ENCODE measurements around the gene SHROOM3.

SHROOM3 gene

DNA sequence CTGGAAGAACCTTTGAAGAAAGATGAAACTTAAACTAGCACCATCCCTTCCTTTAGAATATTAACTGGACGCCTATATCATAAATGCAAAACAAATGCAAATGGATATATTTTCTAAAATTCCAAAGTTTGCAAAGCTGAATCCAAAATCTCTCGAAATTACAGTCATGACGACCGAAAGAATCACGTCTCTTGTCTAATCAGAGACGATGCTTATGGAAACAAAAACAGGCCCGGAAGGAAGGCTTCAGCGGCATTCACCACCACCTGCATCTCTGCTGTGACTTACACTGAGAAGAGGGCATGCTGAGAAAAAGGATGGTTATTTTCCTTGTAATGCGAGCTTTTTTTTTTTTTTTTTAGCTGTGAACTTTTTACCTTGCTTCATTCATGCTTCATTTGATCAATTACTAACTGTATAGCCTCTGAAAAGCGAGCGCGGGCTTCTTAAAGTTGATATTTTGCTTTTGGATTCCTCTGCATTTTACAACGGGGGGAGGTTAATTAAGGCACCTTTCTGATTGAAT lies 253.7 kb downstream of the SHROOM3 start:
- H3K4me3 ChIP-seq (ENCODE audit: control insufficient read depth, low read depth, low read length), result peak overlapping the region; percentile 34
- no peak for TF ChIP-seq CTCF (conservative IDR thresholded peaks at IDR 0.05; ENCODE audit: control insufficient read depth, insufficient read depth, low read depth, low read length)
- DNase-seq (ENCODE audit: low read depth), result no peak

- peak overlapping the region; percentile 50 for H3K4me3 ChIP-seq (ENCODE audit: control insufficient read depth, low read depth, low read length)
- no peak for DNase-seq (ENCODE audit: low read depth)
- no peak for TF ChIP-seq CTCF (conservative IDR thresholded peaks at IDR 0.05; ENCODE audit: control insufficient read depth, insufficient read depth, low read depth, low read length)
Observed at GRCh38 chr4:76689145-76689817, 254.3 kb downstream of the SHROOM3 start.

- DNase-seq (ENCODE audit: low read depth), result no peak
- no peak for TF ChIP-seq CTCF (conservative IDR thresholded peaks at IDR 0.05; ENCODE audit: control insufficient read depth, insufficient read depth, low read depth, low read length)
- H3K4me3 ChIP-seq (ENCODE audit: control insufficient read depth, low read depth, low read length), result peak overlapping the region; percentile 50
Observed at GRCh38 chr4:76690011-76690905, 255.2 kb downstream of the SHROOM3 start.

- no peak overlapping the region for H3K4me3 ChIP-seq (ENCODE audit: control insufficient read depth, low read depth, low read length)
- TF ChIP-seq CTCF (conservative IDR thresholded peaks at IDR 0.05; ENCODE audit: control insufficient read depth, insufficient read depth, low read depth, low read length), result no peak
- no peak for DNase-seq (ENCODE audit: low read depth)
Observed at GRCh38 chr4:76690906-76691275, 255.9 kb downstream of the SHROOM3 start.

DNA sequence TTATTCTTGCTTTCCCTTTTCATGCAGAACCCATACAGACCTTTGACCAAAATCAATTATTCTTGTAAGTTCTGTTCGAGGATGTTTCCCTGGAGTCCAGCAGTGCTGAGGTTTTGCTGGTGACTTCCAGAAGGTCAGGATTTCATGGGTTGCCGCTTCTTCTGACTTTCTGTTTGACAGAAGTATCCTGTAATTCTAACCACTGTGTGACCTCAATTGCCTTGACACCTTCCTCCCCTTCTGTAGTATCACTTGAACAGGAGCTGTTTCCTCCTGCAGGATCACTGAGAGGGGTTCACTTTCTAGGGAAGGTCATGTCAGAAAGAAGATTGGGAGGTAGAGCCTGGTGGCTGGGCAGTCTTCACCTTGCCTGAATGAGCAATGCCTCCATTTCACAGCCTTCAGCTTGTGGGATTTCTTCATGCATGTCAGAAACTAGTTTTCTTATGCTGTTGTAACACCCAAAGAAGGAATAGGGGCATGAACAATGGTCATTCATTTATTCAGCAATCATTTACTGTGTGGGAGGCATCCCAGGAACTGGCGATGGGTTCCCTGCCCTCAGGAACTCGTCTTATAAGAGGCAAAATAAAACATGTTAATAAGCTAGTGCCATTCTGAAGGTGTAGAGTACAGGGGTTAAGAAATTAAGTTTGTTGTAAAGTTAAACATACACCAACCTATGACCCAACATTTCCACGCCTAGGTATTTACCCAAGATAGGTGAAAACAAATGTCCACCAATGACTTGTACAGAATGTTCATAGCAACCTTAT lies 257.0 kb downstream of the SHROOM3 start:
- no peak for TF ChIP-seq CTCF (conservative IDR thresholded peaks at IDR 0.05; ENCODE audit: control insufficient read depth, insufficient read depth, low read depth, low read length)
- H3K4me3 ChIP-seq (ENCODE audit: control insufficient read depth, low read depth, low read length), result no peak overlapping the region
- no peak for DNase-seq (ENCODE audit: low read depth)

DNA sequence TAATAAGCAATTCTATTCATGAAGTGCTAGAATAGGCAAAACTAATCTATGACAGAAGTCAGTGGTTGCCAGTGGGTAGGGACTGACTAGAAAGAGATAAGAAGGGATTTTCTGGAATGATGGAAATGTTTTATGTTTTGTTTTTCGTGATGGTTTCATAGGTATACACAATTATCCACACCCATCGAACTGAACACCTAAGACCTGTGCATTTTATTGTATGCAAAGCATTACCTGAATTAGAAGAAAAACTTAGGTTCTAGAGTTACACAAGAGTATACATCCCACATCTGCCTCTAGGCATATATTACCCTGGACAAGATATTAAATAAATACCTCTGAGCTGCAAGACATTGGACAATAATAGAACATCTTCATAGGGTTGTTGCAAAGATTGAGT lies 257.7 kb downstream of the SHROOM3 start:
- no peak overlapping the region for H3K4me3 ChIP-seq (ENCODE audit: control insufficient read depth, low read depth, low read length)
- TF ChIP-seq CTCF (conservative IDR thresholded peaks at IDR 0.05; ENCODE audit: control insufficient read depth, insufficient read depth, low read depth, low read length), result no peak
- DNase-seq (ENCODE audit: low read depth), result no peak

All from fibroblast of mammary gland (primary cell).